CD4-positive, alpha-beta T cell treated with Interleukin-21 for 1 hour (primary cell): Measurements from ENCODE around the gene SHOX.
"Not testable (repeated sequence)": the region's sequence is repeated elsewhere in the genome, so short reads cannot be mapped to it uniquely, and the experiment has no call there.

Source experiments
- DNase-seq: peaks from one replicate; pipeline ENCODE4 v3.0.0-alpha.2; 2020

The SHOX gene

GRCh38 chrX:630612-631496 lies at the start of gene SHOX:
Gene SHOX, plus strand, starts transcription at chrX:630791. Its CDS starts 107 bp downstream, at chrX:630898.
- DNase-seq: no peak

- DNase-seq: no peak
Observed at GRCh38 chrX:581066-581465, 49.5 kb upstream of the SHOX start.

- no peak for DNase-seq
Observed at GRCh38 chrX:581720-582298, 48.8 kb upstream of the SHOX start.

GRCh38 chrX:584572-584971 lies 46.0 kb upstream of the SHOX start:
- DNase-seq: no peak

GRCh38 chrX:585115-585808 lies 45.3 kb upstream of the SHOX start:
- no peak for DNase-seq

GRCh38 chrX:586351-586750 lies 44.2 kb upstream of the SHOX start:
- DNase-seq: no peak

- not testable (repeated sequence) for DNase-seq
Observed at GRCh38 chrX:589261-589660, 41.3 kb upstream of the SHOX start.

- no peak for DNase-seq
Observed at GRCh38 chrX:590693-591404, 39.7 kb upstream of the SHOX start.

GRCh38 chrX:599837-600715 lies 30.5 kb upstream of the SHOX start:
- no peak for DNase-seq

- not testable (repeated sequence) for DNase-seq
Observed at GRCh38 chrX:603029-603428, 27.6 kb upstream of the SHOX start.

GRCh38 chrX:604616-605015 lies 26.0 kb upstream of the SHOX start:
- DNase-seq: not testable (repeated sequence)

GRCh38 chrX:608088-608487 lies 22.5 kb upstream of the SHOX start:
- not testable (repeated sequence) for DNase-seq

- DNase-seq: no peak
Observed at GRCh38 chrX:614136-614535, 16.5 kb upstream of the SHOX start.

GRCh38 chrX:617401-617800 lies 13.2 kb upstream of the SHOX start:
- DNase-seq: no peak

GRCh38 chrX:617891-618290 lies 12.7 kb upstream of the SHOX start:
- no peak for DNase-seq

- not testable (repeated sequence) for DNase-seq
Observed at GRCh38 chrX:618304-618703, 12.3 kb upstream of the SHOX start.

- DNase-seq: no peak
Observed at GRCh38 chrX:618761-619450, 11.7 kb upstream of the SHOX start.

GRCh38 chrX:619451-619811 lies 11.2 kb upstream of the SHOX start:
- no peak for DNase-seq

GRCh38 chrX:619812-620531 lies 10.6 kb upstream of the SHOX start:
- DNase-seq: no peak

GRCh38 chrX:621705-622503 lies 8.7 kb upstream of the SHOX start:
- DNase-seq: no peak
